GM12878 (cell line): ENCODE results near the gene SCNN1B. TPM values are rescaled to one million over a fixed set of nuclear protein-coding genes. Genes with fewer than 3 reads are reported as not detected.

Source experiments
- BHLHE40 ChIP-seq, 2 experiments: fragments of 450-650 bp in 1 of 2; IDR thresholded peaks; 2 replicates each; pipeline ENCODE4 v1.6.1; 2011 to 2017; ENCODE audit warnings: low read depth in 2 of 2, borderline replicate concordance in 1 of 2, improper control_type of control experiment in 1 of 2, low read length in 1 of 2, mild to moderate bottlenecking in 1 of 2
- CUX1 ChIP-seq: IDR thresholded peaks from 2 replicates; pipeline ENCODE4 v1.6.1; 2012; ENCODE audit warnings: improper control_type of control experiment, low read depth, low read length; ENCODE audit not compliant: insufficient replicate concordance
- E2F4 ChIP-seq: IDR thresholded peaks from 2 replicates; pipeline ENCODE4 v1.6.1; 2012; ENCODE audit warnings: low read depth, low read length, improper control_type of control experiment
- EZH2 ChIP-seq: IDR thresholded peaks from 2 replicates; pipeline ENCODE4 v1.6.1; 2012; ENCODE audit warnings: low read depth, mild to moderate bottlenecking, control low read depth, inconsistent platforms, low read length, borderline replicate concordance; ENCODE audit not compliant: control insufficient read depth
- PKNOX1 ChIP-seq: fragments of 450-650 bp; IDR thresholded peaks from 2 replicates; pipeline ENCODE4 v1.6.1; 2016; ENCODE audit warnings: mild to moderate bottlenecking
- SIX5 ChIP-seq: IDR thresholded peaks from 2 replicates; pipeline ENCODE4 v1.6.1; 2011; ENCODE audit warnings: mild to moderate bottlenecking, low read depth, low read length, moderate library complexity; ENCODE audit not compliant: severe bottlenecking
- SUZ12 ChIP-seq: fragments of 200-600 bp; sonication (generic); IDR thresholded peaks from one replicate; pipeline ENCODE4 v1.6.1; 2018; ENCODE audit warnings: antibody characterized with exemption, mild to moderate bottlenecking; ENCODE audit not compliant: unreplicated experiment
- ZBED1 ChIP-seq: IDR thresholded peaks from 2 replicates; pipeline ENCODE4 v1.6.1; 2016; ENCODE audit warnings: borderline replicate concordance
- ZBTB40 ChIP-seq: fragments of 450-650 bp; IDR thresholded peaks from 2 replicates; pipeline ENCODE4 v1.6.1; 2016; ENCODE audit warnings: mild to moderate bottlenecking, moderate library complexity, borderline replicate concordance
- polyA plus RNA-seq, 11 experiments: library from polyadenylated mRNA; depleted of rRNA in 4 of 11; unstranded in 6 of 11; stranded (reverse) in 5 of 11; fragments of >200 nt; fragmentation: Nextera tagmentation in 4 of 11; fragmentation: Illumina TruSeq in 1 of 11; extraction: Ambion mirVana in 4 of 11; extraction: Trizol in 1 of 11; gene quantifications; 1 replicate in 1 of 11; 2 replicates in 10 of 11; pipeline versions ENCODE4 v1.2.1 to v1.2.3, GENCODE V29; 2011 to 2016; ENCODE audit warnings: inconsistent platforms in 2 of 11, missing spikeins in 2 of 11, low read depth in 1 of 11
- total RNA-seq, 4 experiments: library from RNA; depleted of rRNA in 3 of 4; stranded (reverse); fragments of >200 nt in 3 of 4; fragmentation: Illumina TruSeq in 1 of 4; extraction: Trizol in 1 of 4; gene quantifications; 2 replicates each; pipeline versions ENCODE4 v1.2.1 to v1.2.3, GENCODE V29; 2013 to 2021

Gene SCNN1B
- total and polyA plus RNA-seq, 10 of the 15 experiments (the other 5 are each of a cell fraction or from before 2014, with no cell fraction given), result 0.28 to 1.5 (median 0.64) TPM

GRCh38 chr16:23362460-23363317, 60.6 kb downstream of the SCNN1B start (continued):
- TF ChIP-seq ZBTB40, result no peak
- no peak for TF ChIP-seq E2F4
- TF ChIP-seq SUZ12, result no peak
- no peak for TF ChIP-seq CUX1
- no peak for TF ChIP-seq EZH2
- no peak for TF ChIP-seq ZBED1
- TF ChIP-seq BHLHE40 (IDR thresholded peaks at IDR 0.05; ENCODE audit: borderline replicate concordance in 1 of 2, low read depth in 2 of 2, low read length in 1 of 2), result no peak
- no peak for TF ChIP-seq PKNOX1
- no peak for TF ChIP-seq SIX5
- TF ChIP-seq, all 136 proteins: peak for 0
